Ascending aorta (tissue), 2 donors: ENCODE results near the gene GRK5. TPM values are rescaled to one million over a fixed set of nuclear protein-coding genes. Genes with fewer than 3 reads are reported as not detected.

Experiments used
- DNase-seq, 2 donors: peaks; one replicate each; pipeline ENCODE4 v3.0.0-alpha.2; 2019; ENCODE audit warnings: low spot score in 2 of 2
- H3K27ac ChIP-seq, 2 donors: fragments of 200-600 bp; sonication (generic); one replicate each; pipeline ENCODE4 v1.5.1; 2016 to 2017; ENCODE audit warnings: mild to moderate bottlenecking in 1 of 2
- H3K27me3 ChIP-seq: fragments of 200-600 bp; sonication (generic); one replicate; pipeline ENCODE4 v1.5.1; 2017
- H3K36me3 ChIP-seq, 2 donors: fragments of 200-600 bp; sonication (generic); one replicate each; pipeline ENCODE4 v1.5.1; 2016
- H3K4me1 ChIP-seq, 2 donors: fragments of 200-600 bp; sonication (generic); one replicate each; pipeline ENCODE4 v1.5.1; 2016 to 2017; ENCODE audit warnings: mild to moderate bottlenecking in 1 of 2
- H3K4me3 ChIP-seq, 2 donors: fragments of 200-600 bp; sonication (generic); one replicate each; pipeline ENCODE4 v1.5.1; 2016 to 2017; ENCODE audit warnings: mild to moderate bottlenecking in 1 of 2
- H3K9me3 ChIP-seq, 2 donors: fragments of 200-600 bp; sonication (generic); one replicate each; pipeline ENCODE4 v1.5.1; 2016
- intact Hi-C: fragments of 100-400 bp; cut with DNase I; formaldehyde crosslinking; loops from one replicate; pipeline ENCODE4 v1.15.1; 2023
- total RNA-seq: library from RNA; depleted of rRNA; stranded (reverse); fragments of >200 nt; gene quantifications from one replicate; pipeline ENCODE4 v1.1.0, GENCODE V29; 2016
- TF ChIP-seq, protein P1 (sequence below), 3 experiments: fragments of 200-600 bp in 2 of 3; fragments of 450-650 bp in 1 of 3; sonication (generic) in 2 of 3; IDR thresholded peaks; one replicate each; pipeline ENCODE4 v1.5.1; 2016 to 2019; ENCODE audit warnings: antibody characterized with exemption in 3 of 3, mild to moderate bottlenecking in 1 of 3, moderate library complexity in 1 of 3

The GRK5 gene
- total RNA-seq, 1 donor from 2014 or later: 75.5 TPM

DNA sequence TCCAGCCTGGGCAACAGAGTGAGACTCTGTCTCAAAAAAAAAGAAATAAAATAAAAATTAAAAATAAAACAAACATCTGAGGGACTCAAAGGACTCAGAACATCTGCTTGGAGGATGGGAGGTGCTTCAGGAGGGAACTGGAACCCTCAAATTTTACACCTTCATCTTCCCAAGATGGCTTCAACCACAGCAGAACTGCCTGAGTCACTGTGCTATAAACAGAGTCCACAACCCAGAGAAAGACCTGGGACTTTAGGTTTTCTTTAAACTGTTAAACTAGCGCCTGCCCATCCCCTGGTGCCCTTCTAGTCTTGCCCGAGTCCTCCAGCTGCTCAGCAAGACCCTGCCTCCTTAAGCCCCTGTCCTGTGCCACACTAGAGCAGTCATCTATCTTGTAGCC is 294.3 kb downstream of the GRK5 start:
- H3K4me1 ChIP-seq: no peaks in the 10 kb centered on the region
- no peak overlapping the region for H3K4me3 ChIP-seq
- TF ChIP-seq, protein P1, sequence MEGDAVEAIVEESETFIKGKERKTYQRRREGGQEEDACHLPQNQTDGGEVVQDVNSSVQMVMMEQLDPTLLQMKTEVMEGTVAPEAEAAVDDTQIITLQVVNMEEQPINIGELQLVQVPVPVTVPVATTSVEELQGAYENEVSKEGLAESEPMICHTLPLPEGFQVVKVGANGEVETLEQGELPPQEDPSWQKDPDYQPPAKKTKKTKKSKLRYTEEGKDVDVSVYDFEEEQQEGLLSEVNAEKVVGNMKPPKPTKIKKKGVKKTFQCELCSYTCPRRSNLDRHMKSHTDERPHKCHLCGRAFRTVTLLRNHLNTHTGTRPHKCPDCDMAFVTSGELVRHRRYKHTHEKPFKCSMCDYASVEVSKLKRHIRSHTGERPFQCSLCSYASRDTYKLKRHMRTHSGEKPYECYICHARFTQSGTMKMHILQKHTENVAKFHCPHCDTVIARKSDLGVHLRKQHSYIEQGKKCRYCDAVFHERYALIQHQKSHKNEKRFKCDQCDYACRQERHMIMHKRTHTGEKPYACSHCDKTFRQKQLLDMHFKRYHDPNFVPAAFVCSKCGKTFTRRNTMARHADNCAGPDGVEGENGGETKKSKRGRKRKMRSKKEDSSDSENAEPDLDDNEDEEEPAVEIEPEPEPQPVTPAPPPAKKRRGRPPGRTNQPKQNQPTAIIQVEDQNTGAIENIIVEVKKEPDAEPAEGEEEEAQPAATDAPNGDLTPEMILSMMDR (IDR thresholded peaks at IDR 0.05): no peak
- no peaks in the 10 kb centered on the region for H3K36me3 ChIP-seq
- no peaks in the 10 kb centered on the region for H3K9me3 ChIP-seq
- H3K27me3 ChIP-seq: no peaks in the 10 kb centered on the region
- intact Hi-C loops: no loop called here
- DNase-seq: no peak
- H3K27ac ChIP-seq: no peak overlapping the region

DNA sequence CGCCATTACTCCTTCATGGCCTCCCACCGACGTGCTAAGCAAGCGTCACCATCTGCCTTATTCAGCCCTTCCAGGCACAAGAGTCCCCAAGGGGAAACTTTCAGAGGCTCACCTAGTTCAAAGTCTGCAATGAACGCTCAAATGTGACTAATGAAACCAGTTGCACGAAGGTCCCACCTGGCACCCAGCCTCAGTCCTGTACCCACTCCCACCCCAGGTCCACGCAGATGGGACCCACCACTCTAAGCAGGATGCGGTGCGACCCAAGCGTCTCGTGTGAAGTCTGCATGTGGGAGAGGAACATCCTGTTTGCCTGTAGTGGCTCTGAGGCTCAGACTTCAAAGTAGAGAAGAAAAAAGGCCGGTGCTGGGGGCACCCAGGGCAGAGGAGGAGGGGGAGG is 294.8 kb downstream of the GRK5 start:
- TF ChIP-seq, protein P1 (IDR thresholded peaks at IDR 0.05): no peak
- intact Hi-C loops: no loop called here
- H3K9me3 ChIP-seq: no peaks in the 10 kb centered on the region
- no peaks in the 10 kb centered on the region for H3K27me3 ChIP-seq
- no peak overlapping the region for H3K4me3 ChIP-seq
- no peak overlapping the region for H3K27ac ChIP-seq
- no peaks in the 10 kb centered on the region for H3K4me1 ChIP-seq
- no peaks in the 10 kb centered on the region for H3K36me3 ChIP-seq
- no peak for DNase-seq

DNA sequence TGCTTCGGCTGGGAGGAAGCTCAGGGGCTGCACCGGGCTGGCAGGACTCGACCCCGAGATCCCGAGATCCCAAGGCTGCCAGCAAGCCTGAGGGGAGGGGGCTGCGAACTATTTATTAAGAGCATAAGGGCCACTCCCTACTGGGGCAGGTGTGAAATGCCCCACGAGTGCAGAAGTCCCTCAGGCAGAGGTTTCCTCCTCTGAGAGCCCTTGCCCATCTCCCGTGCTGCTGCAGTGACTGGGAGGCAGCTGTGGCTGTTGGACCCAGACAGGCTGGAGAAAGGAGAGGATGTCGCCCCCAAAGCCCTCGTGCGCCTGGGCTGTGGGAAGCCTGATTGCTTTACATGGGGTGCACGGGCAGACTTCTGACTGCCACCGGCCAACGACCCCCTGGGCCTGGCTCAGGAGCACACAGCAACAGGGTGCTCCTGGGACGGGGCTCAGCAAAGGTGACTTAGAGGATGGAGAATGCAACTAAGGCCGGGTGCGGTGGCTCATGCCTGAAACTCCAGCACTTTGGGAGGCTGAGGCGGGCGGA is 295.3 kb downstream of the GRK5 start:
- H3K4me3 ChIP-seq: no peak overlapping the region
- intact Hi-C loops: no loop called here
- H3K36me3 ChIP-seq: no peaks in the 10 kb centered on the region
- no peaks in the 10 kb centered on the region for H3K4me1 ChIP-seq
- no peaks in the 10 kb centered on the region for H3K9me3 ChIP-seq
- TF ChIP-seq, protein P1 (IDR thresholded peaks at IDR 0.05): no peak
- H3K27me3 ChIP-seq: no peaks in the 10 kb centered on the region
- H3K27ac ChIP-seq: no peak overlapping the region
- DNase-seq: no peak

DNA sequence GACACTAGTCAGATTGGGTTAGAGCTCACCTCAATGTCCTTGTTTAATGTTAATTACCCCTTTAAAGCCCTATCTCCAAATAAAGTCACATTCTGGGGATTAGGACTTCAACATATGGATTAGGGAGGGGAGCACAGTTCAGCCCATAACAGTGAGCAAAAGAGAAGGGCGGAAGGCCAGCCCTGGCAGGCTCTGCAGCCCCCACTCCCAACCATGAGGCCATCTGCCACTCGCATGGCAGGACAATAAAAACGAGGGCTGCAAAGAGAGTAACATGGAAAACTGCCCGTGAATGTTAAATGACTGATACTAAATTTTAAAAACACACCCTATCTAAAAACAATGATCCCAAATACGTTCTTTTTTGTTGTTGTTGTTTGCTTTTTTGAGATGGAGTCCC is 296.4 kb downstream of the GRK5 start:
- H3K36me3 ChIP-seq: no peaks in the 10 kb centered on the region
- H3K9me3 ChIP-seq: no peaks in the 10 kb centered on the region
- H3K27me3 ChIP-seq: no peaks in the 10 kb centered on the region
- DNase-seq: no peak
- no peaks in the 10 kb centered on the region for H3K4me1 ChIP-seq
- no peak overlapping the region for H3K4me3 ChIP-seq
- TF ChIP-seq, protein P1 (IDR thresholded peaks at IDR 0.05): no peak
- intact Hi-C loops: no loop called here
- no peak overlapping the region for H3K27ac ChIP-seq

DNA sequence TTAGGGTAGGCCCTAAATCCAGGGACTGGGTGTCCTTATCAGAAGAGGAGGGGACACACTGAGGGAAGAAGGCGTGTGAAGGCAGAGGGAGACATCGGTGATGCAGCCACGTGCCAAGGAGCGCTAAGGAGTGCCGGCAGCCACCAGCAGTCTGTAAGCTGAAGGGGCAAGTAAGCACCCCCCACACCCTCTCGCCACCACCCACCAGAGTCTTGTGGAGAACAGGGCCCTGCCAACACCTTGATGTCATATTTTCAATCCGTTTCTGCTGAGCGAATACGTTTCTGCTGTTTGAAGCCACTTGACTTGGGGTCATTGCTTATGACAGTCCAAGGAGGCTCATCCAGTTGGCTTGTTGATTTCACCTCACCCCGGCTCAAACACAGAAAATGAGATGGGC is 297.3 kb downstream of the GRK5 start:
- no peaks in the 10 kb centered on the region for H3K36me3 ChIP-seq
- no peak for DNase-seq
- no peaks in the 10 kb centered on the region for H3K27me3 ChIP-seq
- no peak overlapping the region for H3K27ac ChIP-seq
- intact Hi-C loops: no loop called here
- H3K4me3 ChIP-seq: no peak overlapping the region
- H3K9me3 ChIP-seq: no peaks in the 10 kb centered on the region
- TF ChIP-seq, protein P1 (IDR thresholded peaks at IDR 0.05): no peak
- H3K4me1 ChIP-seq: no peaks in the 10 kb centered on the region

DNA sequence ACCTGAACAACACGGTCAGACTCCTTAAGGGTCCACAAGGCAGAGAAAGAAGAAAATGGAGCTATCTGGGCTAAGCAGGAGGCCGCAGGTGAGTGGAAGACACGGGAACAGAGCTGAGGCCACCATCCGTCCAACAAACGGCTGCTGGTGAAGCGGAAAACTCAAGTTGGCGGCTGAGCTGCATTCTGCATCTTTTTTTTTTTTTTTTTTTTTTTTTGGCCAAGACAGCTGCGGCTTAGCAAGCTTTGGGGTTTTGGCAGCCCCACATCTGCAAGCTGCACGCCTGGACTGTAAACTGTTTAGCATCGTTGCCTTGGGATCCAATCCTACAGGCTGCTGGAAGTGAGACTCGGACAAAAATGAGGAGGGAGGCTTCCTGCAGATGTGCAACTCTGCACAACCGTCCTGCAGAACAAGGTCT is 297.8 kb downstream of the GRK5 start:
- no peak for DNase-seq
- H3K4me1 ChIP-seq: peaks cover 0 to 1% of the 10 kb centered on the region in 2 donors
- no peaks in the 10 kb centered on the region for H3K9me3 ChIP-seq
- H3K4me3 ChIP-seq: no peak overlapping the region
- no peaks in the 10 kb centered on the region for H3K27me3 ChIP-seq
- H3K36me3 ChIP-seq: no peaks in the 10 kb centered on the region
- TF ChIP-seq, protein P1 (IDR thresholded peaks at IDR 0.05): no peak
- H3K27ac ChIP-seq: no peak overlapping the region
- intact Hi-C loops: no loop called here
